DND-41 (cell line): ENCODE measurements around the gene GLB1L.

Experiments used
- EZH2 ChIP-seq: IDR thresholded peaks from 3 replicates; pipeline ENCODE4 v1.6.1; 2012; ENCODE audit warnings: borderline replicate concordance, low read depth, mild to moderate bottlenecking, moderate library complexity, low read length, inconsistent platforms; ENCODE audit not compliant: severe bottlenecking
- TF ChIP-seq, protein P1 (sequence below): IDR thresholded peaks from 2 replicates; pipeline ENCODE4 v1.5.1; 2012; ENCODE audit warnings: borderline replicate concordance, low read length, moderate library complexity, mild to moderate bottlenecking; ENCODE audit not compliant: poor library complexity, severe bottlenecking; ENCODE audit errors: extremely low read depth

DNA sequence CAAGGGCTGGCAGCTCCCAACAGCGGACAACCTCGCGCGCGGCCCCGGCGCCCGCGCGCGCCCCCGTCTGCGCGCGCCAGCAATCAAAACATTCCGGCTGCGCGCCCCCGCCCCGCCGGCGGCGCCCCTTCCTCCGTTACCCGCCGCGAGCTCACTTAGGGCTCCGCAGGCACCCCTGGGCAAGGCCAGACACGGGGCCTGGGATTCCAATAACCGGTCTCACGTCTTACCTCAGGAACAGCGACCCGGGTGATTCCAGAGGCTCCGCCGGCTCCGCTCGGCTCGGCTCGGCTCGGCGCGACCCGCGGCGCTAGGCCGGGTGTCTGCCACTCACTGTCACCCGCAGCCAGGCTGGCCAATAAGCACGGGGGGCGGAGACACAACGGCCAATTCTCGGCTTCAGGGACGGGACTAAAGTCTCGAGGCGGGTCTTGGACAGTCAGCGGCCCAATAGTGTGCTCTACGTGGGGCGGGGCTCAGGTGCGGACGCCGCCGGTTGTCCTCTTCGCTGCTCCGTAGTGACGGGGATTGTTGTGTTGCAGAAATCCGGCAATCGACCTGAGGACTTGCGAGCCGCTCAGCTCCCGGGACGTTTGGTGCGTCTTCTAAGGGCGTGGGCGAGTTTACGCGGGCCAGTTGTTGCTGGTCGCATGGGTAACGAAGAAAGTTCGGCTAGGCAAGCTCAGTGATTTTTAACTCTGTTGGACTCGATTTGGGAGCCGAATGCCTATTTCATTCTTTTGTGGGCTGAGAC lies 15.8 kb downstream of the GLB1L start, which contains the start of the genes ANKZF1 and ATG9A:
- TF ChIP-seq, protein P1, sequence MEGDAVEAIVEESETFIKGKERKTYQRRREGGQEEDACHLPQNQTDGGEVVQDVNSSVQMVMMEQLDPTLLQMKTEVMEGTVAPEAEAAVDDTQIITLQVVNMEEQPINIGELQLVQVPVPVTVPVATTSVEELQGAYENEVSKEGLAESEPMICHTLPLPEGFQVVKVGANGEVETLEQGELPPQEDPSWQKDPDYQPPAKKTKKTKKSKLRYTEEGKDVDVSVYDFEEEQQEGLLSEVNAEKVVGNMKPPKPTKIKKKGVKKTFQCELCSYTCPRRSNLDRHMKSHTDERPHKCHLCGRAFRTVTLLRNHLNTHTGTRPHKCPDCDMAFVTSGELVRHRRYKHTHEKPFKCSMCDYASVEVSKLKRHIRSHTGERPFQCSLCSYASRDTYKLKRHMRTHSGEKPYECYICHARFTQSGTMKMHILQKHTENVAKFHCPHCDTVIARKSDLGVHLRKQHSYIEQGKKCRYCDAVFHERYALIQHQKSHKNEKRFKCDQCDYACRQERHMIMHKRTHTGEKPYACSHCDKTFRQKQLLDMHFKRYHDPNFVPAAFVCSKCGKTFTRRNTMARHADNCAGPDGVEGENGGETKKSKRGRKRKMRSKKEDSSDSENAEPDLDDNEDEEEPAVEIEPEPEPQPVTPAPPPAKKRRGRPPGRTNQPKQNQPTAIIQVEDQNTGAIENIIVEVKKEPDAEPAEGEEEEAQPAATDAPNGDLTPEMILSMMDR, result no peak
- TF ChIP-seq EZH2, result no peak
